A549 (cell line): ENCODE data around the gene TRIM17.

Source experiments
- BHLHE40 ChIP-seq: IDR thresholded peaks from 2 replicates; pipeline ENCODE4 v1.6.1; 2012; ENCODE audit warnings: low read depth, low read length, inconsistent platforms
- CBX2 ChIP-seq: fragments of 200-600 bp; sonication (generic); IDR thresholded peaks from 2 replicates; pipeline ENCODE4 v1.6.1; 2016; ENCODE audit warnings: low read depth, mild to moderate bottlenecking, borderline replicate concordance
- CEBPB ChIP-seq, 2 experiments: fragments of >200 bp in 1 of 2; sonication (Bioruptor Twin) in 1 of 2; formaldehyde crosslinking in 1 of 2; IDR thresholded peaks; 2 replicates each; pipeline ENCODE4 v1.6.1; 2012 to 2016
- CTCF ChIP-seq: fragments of >200 bp; sonication (Bioruptor Twin); formaldehyde crosslinking; IDR thresholded peaks from 3 replicates; pipeline ENCODE4 v1.5.1; 2016
- EP300 ChIP-seq, 2 experiments: fragments of >200 bp; sonication (Bioruptor Twin); formaldehyde crosslinking; IDR thresholded peaks; 2 replicates in 1 of 2; 3 replicates in 1 of 2; pipeline ENCODE4 v1.6.1; 2016 to 2017
- FOSL2 ChIP-seq, 2 experiments: fragments of 450-650 bp in 1 of 2; fragments of >200 bp in 1 of 2; sonication (Bioruptor Twin) in 1 of 2; formaldehyde crosslinking; IDR thresholded peaks; 2 replicates each; pipeline versions ENCODE4 v1.5.0 to v1.6.1; 2016 to 2020; ENCODE audit warnings: mild to moderate bottlenecking in 1 of 2, moderate library complexity in 1 of 2
- JUNB ChIP-seq: fragments of >200 bp; sonication (Bioruptor Twin); formaldehyde crosslinking; IDR thresholded peaks from 2 replicates; pipeline ENCODE4 v1.6.1; 2016
- KDM1A ChIP-seq: fragments of 200-600 bp; sonication (generic); IDR thresholded peaks from 2 replicates; pipeline ENCODE4 v1.6.1; 2016; ENCODE audit warnings: low read depth, mild to moderate bottlenecking
- MAX ChIP-seq: IDR thresholded peaks from 2 replicates; pipeline ENCODE4 v1.6.1; 2012
- POLR2A ChIP-seq: IDR thresholded peaks from 2 replicates; pipeline ENCODE4 v1.6.1; 2012; ENCODE audit warnings: mild to moderate bottlenecking, low read length
- RAD21 ChIP-seq, 2 experiments: fragments of >200 bp in 1 of 2; sonication (Bioruptor Twin) in 1 of 2; formaldehyde crosslinking in 1 of 2; IDR thresholded peaks in 1 of 2; conservative IDR thresholded peaks in 1 of 2; 2 replicates in 1 of 2; 3 replicates in 1 of 2; pipeline ENCODE4 v1.6.1; 2012 to 2018; ENCODE audit warnings: inconsistent platforms in 1 of 2

GRCh38 chr1:228429007-228429406, 12.3 kb upstream of the TRIM17 start:
- no peak for TF ChIP-seq CTCF
- TF ChIP-seq CEBPB (IDR thresholded peaks at IDR 0.05) = no peak
- TF ChIP-seq RAD21 (conservative IDR thresholded peaks at IDR 0.05 in 1 of 2, IDR thresholded peaks at IDR 0.05 in 1 of 2) = no peak
- TF ChIP-seq FOSL2 (IDR thresholded peaks at IDR 0.05) = no peak
- no peak for TF ChIP-seq FOSL2 (CRISPR knock-in tag; IDR thresholded peaks at IDR 0.05)
- no peak for TF ChIP-seq MAX
- no peak for TF ChIP-seq KDM1A
- TF ChIP-seq CBX2 = no peak
- no peak for TF ChIP-seq POLR2A
- TF ChIP-seq BHLHE40 = no peak
- no peak for TF ChIP-seq EP300 (IDR thresholded peaks at IDR 0.05)
- no peak for TF ChIP-seq JUNB
